GM10266 (cell line): ENCODE measurements around the gene CDK5R2.

ENCODE experiments used
- DNase-seq: peaks from one replicate; pipeline ENCODE4 v3.0.0; 2012; ENCODE audit errors: extremely low spot score
- CTCF ChIP-seq: IDR thresholded peaks from 2 replicates; pipeline ENCODE4 v1.5.1; 2012; ENCODE audit warnings: mild to moderate bottlenecking, low read depth; ENCODE audit not compliant: control insufficient read depth, insufficient read depth; ENCODE audit errors: missing control alignments

CDK5R2 gene

GRCh38 chr2:218991674-218992168, 32.3 kb downstream of the CDK5R2 start:
- TF ChIP-seq CTCF = no peak
- no peak for DNase-seq

GRCh38 chr2:218992196-218992595, 32.7 kb downstream of the CDK5R2 start:
- TF ChIP-seq CTCF = no peak
- DNase-seq = no peak

DNA sequence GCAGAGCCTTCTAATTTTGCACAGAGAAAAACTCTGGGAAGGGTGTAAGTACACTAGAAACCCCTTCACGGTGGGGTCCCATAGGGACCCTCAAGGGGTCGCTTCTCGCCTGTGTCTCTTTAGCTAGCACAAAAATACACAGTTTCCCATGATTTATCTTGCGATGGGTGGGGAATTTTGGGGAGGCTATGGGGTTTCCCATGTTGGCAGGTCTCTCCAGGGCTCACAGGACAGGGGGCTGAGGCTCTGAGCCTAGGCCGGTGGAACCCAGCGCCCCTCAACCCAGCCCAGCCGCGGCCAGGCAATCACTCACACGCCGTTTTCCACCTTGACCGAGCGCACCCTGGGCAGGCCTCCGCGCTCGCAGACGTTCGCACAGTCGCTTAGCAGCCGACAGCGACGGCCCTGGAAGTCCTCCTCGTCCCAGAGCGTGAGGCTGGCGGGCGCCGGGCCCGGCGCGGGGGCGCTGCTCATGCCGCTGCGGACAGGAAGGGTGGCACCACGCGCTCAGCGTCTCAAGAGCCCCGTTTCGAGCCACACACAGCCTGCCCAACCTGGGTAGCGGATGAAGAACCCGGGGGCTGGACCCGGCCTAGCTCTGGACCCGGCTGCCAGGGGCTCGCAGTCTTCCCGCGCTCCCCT, 33.4 kb downstream of the CDK5R2 start:
- TF ChIP-seq CTCF = no peak
- DNase-seq = no peak

DNA sequence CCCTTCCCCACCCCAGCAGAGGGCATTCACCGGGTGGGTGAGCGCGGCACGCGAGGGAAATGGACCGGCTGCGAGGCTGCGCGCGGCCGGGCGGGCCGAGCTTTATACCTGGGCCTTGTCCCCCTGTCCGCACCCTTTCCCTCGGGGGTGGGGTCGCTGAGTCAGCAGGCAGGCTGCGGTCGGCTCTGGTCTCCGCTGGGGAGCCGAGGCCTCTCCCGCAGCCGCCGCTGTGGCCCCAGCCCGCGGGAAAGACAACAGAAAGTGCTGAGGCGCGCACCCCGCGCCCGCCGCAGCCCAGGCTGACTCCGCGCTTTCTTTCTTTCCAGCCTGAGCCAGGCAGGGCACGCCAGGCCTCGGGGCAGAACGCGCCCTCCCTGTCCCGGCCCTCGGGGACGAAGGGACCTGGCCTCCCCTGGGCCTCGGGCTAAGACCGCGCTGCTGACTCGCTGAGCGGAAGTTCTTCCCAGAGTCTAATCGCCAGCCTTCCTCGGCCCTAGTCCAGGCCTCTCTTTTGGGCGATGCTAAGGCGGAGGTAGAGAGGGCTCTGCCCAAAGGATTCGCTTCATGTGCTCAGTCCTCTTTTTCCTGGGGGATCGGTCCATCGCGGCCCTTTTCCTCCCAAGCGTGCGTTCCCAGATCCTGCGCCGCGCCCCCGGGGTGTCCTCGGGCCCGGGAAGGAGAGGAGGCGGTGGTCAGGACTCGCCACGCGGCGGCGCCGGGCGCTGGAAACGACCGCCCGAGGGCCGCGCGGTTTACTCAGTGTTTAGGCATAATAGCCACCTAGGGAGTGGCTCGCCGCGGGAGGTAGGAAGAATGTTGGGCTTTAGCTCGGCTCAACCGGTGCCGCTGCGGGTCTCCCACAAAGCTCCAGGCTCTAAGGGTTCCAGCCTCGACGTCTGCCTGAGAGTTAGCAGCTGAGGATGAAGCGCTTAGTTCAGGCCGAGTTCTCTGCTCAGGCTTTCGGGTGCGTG, 34.2 kb downstream of the CDK5R2 start, which contains the start of gene CRYBA2:
CRYBA2 (minus strand) TSS at position 78 of the 971 bp plus-strand sequence. CDS start 246 bp downstream, outside the sequence.
- TF ChIP-seq CTCF = no peak
- no peak for DNase-seq

DNA sequence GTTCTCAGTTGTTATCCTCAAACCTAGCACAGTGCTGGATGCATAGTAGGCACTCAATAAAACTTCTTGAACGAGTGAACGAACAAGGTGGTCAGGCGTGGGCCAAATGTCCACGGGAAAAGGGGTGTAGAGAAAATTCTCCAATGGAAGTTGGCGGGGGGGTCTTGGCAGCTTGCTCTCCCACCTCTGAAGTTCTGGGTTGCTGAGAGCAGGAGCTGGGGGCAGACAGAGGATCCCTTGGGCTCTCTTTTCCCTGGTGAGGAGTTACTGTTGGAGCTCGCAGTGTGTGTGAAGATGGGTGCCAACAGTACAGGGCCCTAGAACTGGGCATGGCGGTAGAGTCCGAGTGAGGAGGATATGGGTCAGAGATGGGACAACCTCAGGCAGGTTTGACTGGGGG, 36.1 kb downstream of the CDK5R2 start:
- no peak for TF ChIP-seq CTCF
- no peak for DNase-seq

DNA sequence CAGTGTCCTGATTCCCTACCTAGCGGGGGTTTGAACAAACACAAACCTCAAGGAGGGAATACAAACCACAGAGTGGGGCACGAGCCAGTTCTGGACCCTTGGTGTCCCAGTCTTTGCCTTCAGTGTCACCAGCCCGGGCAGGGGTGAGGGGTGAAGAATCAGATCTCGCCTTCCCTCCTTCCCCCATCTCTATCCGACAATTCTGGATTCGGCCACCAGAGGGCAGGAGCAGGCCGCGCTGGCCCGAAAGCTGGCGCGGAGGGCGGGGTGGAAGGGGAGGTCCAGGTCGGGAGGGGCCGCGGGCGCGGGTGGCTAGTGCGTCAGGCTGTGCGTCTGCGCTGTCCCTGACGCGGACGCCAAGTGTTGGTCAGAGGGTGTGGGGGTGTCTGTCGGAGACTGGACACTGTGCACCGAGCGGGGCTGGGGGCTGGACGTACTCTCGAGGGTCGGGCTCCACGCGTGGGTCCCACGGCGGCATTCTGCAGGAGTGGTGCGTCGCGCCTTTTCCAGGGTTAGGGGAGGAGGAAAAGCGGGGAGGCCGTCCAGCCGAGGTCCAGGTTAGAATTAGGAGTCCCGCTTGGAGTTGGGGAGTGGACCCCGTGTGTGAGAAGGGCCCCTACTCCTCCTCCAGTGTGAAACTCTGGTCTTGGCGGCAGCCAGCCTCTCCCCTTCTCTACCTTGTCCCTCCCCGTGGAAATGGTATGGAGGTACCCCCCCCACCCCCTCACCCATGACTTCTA, 36.7 kb downstream of the CDK5R2 start:
- DNase-seq = peak; percentile 94

More for the DNA sequence above, 36.7 kb downstream of the CDK5R2 start:
- TF ChIP-seq CTCF = peak; percentile 82
